Measurements from ENCODE around the gene AGPAT3.
A peak's percentile ranks its signal among the peaks of the same experiment; 100 is the strongest.

The AGPAT3 gene

GRCh38 chr21:43934716-43935705 lies 70.0 kb downstream of the AGPAT3 start:
- DNase-seq (ENCODE audit: low spot score) (no peak), FAIRE-seq (no peak)

GRCh38 chr21:43935711-43936110 lies 70.7 kb downstream of the AGPAT3 start:
- no peak for DNase-seq (ENCODE audit: low spot score)
- FAIRE-seq: no peak

GRCh38 chr21:43936247-43936967 lies 71.4 kb downstream of the AGPAT3 start:
- DNase-seq (ENCODE audit: low spot score): no peak

GRCh38 chr21:43937051-43937832 lies 72.2 kb downstream of the AGPAT3 start:
- FAIRE-seq: no peak
- no peak for DNase-seq (ENCODE audit: low spot score)

More at GRCh38 chr21:43936247-43936967, 71.4 kb downstream of the AGPAT3 start:
- no peak for FAIRE-seq

- FAIRE-seq (no peak), DNase-seq (ENCODE audit: low spot score) (no peak)
Measured at GRCh38 chr21:43937891-43938309, 72.9 kb downstream of the AGPAT3 start.

- peak; percentile 45 for DNase-seq (ENCODE audit: low spot score)
- FAIRE-seq: no peak
Measured at GRCh38 chr21:43938751-43939442, 73.9 kb downstream of the AGPAT3 start.

- DNase-seq (ENCODE audit: low spot score) (no peak), FAIRE-seq (no peak)
Measured at GRCh38 chr21:43939443-43940328, 74.7 kb downstream of the AGPAT3 start.

- DNase-seq (ENCODE audit: low spot score): no peak
- FAIRE-seq: no peak
Measured at GRCh38 chr21:43940329-43941050, 75.5 kb downstream of the AGPAT3 start.

- no peak for DNase-seq (ENCODE audit: low spot score)
- FAIRE-seq: no peak
Measured at GRCh38 chr21:43942201-43942600, 77.2 kb downstream of the AGPAT3 start.

- FAIRE-seq (no peak), DNase-seq (ENCODE audit: low spot score) (no peak)
Measured at GRCh38 chr21:43942621-43943020, 77.6 kb downstream of the AGPAT3 start.

- FAIRE-seq: no peak
Measured at GRCh38 chr21:43943512-43944077, 78.6 kb downstream of the AGPAT3 start.

GRCh38 chr21:43944078-43944633 lies 79.1 kb downstream of the AGPAT3 start:
- DNase-seq (ENCODE audit: low spot score) (no peak), FAIRE-seq (no peak)

More at GRCh38 chr21:43943512-43944077, 78.6 kb downstream of the AGPAT3 start:
- no peak for DNase-seq (ENCODE audit: low spot score)

- DNase-seq (ENCODE audit: low spot score) (no peak), FAIRE-seq (no peak)
Measured at GRCh38 chr21:43944757-43945156, 79.7 kb downstream of the AGPAT3 start.

- no peak for FAIRE-seq
- DNase-seq (ENCODE audit: low spot score): no peak
Measured at GRCh38 chr21:43948740-43949498, 83.9 kb downstream of the AGPAT3 start.

- FAIRE-seq (no peak), DNase-seq (ENCODE audit: low spot score) (no peak)
Measured at GRCh38 chr21:43949499-43950208, 84.6 kb downstream of the AGPAT3 start.

- DNase-seq (ENCODE audit: low spot score): no peak
- no peak for FAIRE-seq
Measured at GRCh38 chr21:43950481-43950880, 85.5 kb downstream of the AGPAT3 start.

GRCh38 chr21:43950936-43951335 lies 85.9 kb downstream of the AGPAT3 start:
- no peak for DNase-seq (ENCODE audit: low spot score)
- FAIRE-seq: no peak
